Liver (tissue), 9 donors: ENCODE data around the gene AKTIP. TPM values are rescaled to one million over a fixed set of nuclear protein-coding genes. Genes with fewer than 3 reads are reported as not detected.

Experiments used
- DNase-seq: peaks from one replicate; pipeline ENCODE4 v3.0.0-alpha.2; 2017; ENCODE audit warnings: low spot score
- H3K27ac ChIP-seq, 2 donors: one replicate each; pipeline ENCODE4 v1.7.0; 2013; ENCODE audit warnings: inconsistent platforms in 2 of 2, low read length in 2 of 2, control low read depth in 1 of 2, low read depth in 1 of 2, mild to moderate bottlenecking in 1 of 2
- H3K27me3 ChIP-seq, 4 donors: one replicate each; pipeline versions ENCODE4 v1.6.1 to v1.7.0; 2013; ENCODE audit warnings: low read length in 3 of 4, inconsistent platforms in 1 of 4, mild to moderate bottlenecking in 1 of 4, moderate library complexity in 1 of 4; ENCODE audit not compliant: control insufficient read depth in 4 of 4, insufficient read depth in 4 of 4
- H3K36me3 ChIP-seq, 4 donors: one replicate each; pipeline versions ENCODE4 v1.6.1 to v1.7.0; 2013; ENCODE audit warnings: low read length in 3 of 4, mild to moderate bottlenecking in 3 of 4, low read depth in 1 of 4, moderate library complexity in 1 of 4; ENCODE audit not compliant: control insufficient read depth in 4 of 4, insufficient read depth in 3 of 4
- H3K4me1 ChIP-seq, 4 donors: one replicate each; pipeline versions ENCODE4 v1.6.1 to v1.7.0; 2013; ENCODE audit warnings: low read length in 3 of 4, mild to moderate bottlenecking in 3 of 4, moderate library complexity in 1 of 4; ENCODE audit not compliant: control insufficient read depth in 4 of 4, insufficient read depth in 4 of 4
- H3K4me3 ChIP-seq, 3 donors: one replicate each; pipeline versions ENCODE4 v1.6.1 to v1.7.0; 2013; ENCODE audit warnings: low read length in 3 of 3, control low read depth in 1 of 3, low read depth in 1 of 3, mild to moderate bottlenecking in 1 of 3
- H3K9ac ChIP-seq, 2 donors: one replicate each; pipeline ENCODE4 v1.7.0; 2013; ENCODE audit warnings: low read length in 2 of 2, mild to moderate bottlenecking in 2 of 2, moderate library complexity in 2 of 2, control low read depth in 1 of 2, low read depth in 1 of 2
- H3K9me3 ChIP-seq, 4 donors: one replicate each; pipeline versions ENCODE4 v1.6.1 to v1.7.0; 2013; ENCODE audit warnings: low read length in 3 of 4; ENCODE audit not compliant: control insufficient read depth in 4 of 4
- ATF3 ChIP-seq: IDR thresholded peaks from 2 replicates; pipeline ENCODE4 v1.6.1; 2016; ENCODE audit warnings: antibody characterized with exemption
- EGR1 ChIP-seq, 2 donors: IDR thresholded peaks; 2 replicates each; pipeline ENCODE4 v1.6.1; 2016 to 2018; ENCODE audit warnings: antibody characterized with exemption in 2 of 2, low read depth in 2 of 2
- FOXA1 ChIP-seq: IDR thresholded peaks from 2 replicates; pipeline ENCODE4 v1.6.1; 2016; ENCODE audit warnings: antibody characterized with exemption
- FOXA2 ChIP-seq: IDR thresholded peaks from 2 replicates; pipeline ENCODE4 v1.6.1; 2016; ENCODE audit warnings: antibody characterized with exemption
- GABPA ChIP-seq, 2 donors: IDR thresholded peaks in 1 of 2; conservative IDR thresholded peaks in 1 of 2; 2 replicates each; pipeline ENCODE4 v1.6.1; 2016; ENCODE audit warnings: antibody characterized with exemption in 2 of 2, mild to moderate bottlenecking in 1 of 2, moderate library complexity in 1 of 2
- HNF4A ChIP-seq, 2 donors: conservative IDR thresholded peaks; 2 replicates each; pipeline ENCODE4 v1.6.1; 2016; ENCODE audit warnings: antibody characterized with exemption in 2 of 2, mild to moderate bottlenecking in 2 of 2
- HNF4G ChIP-seq: IDR thresholded peaks from 2 replicates; pipeline ENCODE4 v1.6.1; 2016; ENCODE audit warnings: antibody characterized with exemption
- JUND ChIP-seq, 2 donors: IDR thresholded peaks; 2 replicates each; pipeline ENCODE4 v1.6.1; 2016; ENCODE audit warnings: antibody characterized with exemption in 2 of 2
- MAX ChIP-seq: IDR thresholded peaks from 2 replicates; pipeline ENCODE4 v1.6.1; 2016; ENCODE audit warnings: antibody characterized with exemption
- NR2F2 ChIP-seq: IDR thresholded peaks from 2 replicates; pipeline ENCODE4 v1.6.1; 2016; ENCODE audit warnings: antibody characterized with exemption
- RAD21 ChIP-seq, 2 donors: IDR thresholded peaks; 2 replicates each; pipeline ENCODE4 v1.6.1; 2016; ENCODE audit warnings: antibody characterized with exemption in 2 of 2, mild to moderate bottlenecking in 2 of 2
- RXRA ChIP-seq, 2 donors: IDR thresholded peaks; 2 replicates each; pipeline ENCODE4 v1.6.1; 2017 to 2018; ENCODE audit warnings: antibody characterized with exemption in 2 of 2, mild to moderate bottlenecking in 1 of 2
- SP1 ChIP-seq: IDR thresholded peaks from 2 replicates; pipeline ENCODE4 v1.6.1; 2018; ENCODE audit warnings: antibody characterized with exemption, mild to moderate bottlenecking
- TAF1 ChIP-seq: conservative IDR thresholded peaks from 2 replicates; pipeline ENCODE4 v1.6.1; 2016; ENCODE audit warnings: antibody characterized with exemption, mild to moderate bottlenecking
- YY1 ChIP-seq: IDR thresholded peaks from 2 replicates; pipeline ENCODE4 v1.6.1; 2016; ENCODE audit warnings: antibody characterized with exemption, mild to moderate bottlenecking
- WGBS: extraction: QIAGEN DNeasy Blood & Tissue Kit; methylation state at CpG from one replicate; pipeline ENCODE4 v1.1.7; 2013; 5-methylcytosine and 5-hydroxymethylcytosine counted together
- polyA plus RNA-seq, 2 donors: library from polyadenylated mRNA; stranded (reverse) in 1 of 2; unstranded in 1 of 2; fragments of 200-250 nt in 1 of 2; fragments of >200 nt in 1 of 2; fragmentation: Nextera tagmentation in 1 of 2; extraction: Ambion mirVana in 1 of 2; gene quantifications; one replicate each; pipeline versions ENCODE4 v1.2.1 to v1.2.3, GENCODE V29; 2013 to 2015
- total RNA-seq, 2 donors: library from RNA; depleted of rRNA; stranded (reverse); fragments of >200 nt; gene quantifications; one replicate each; pipeline ENCODE4 v1.2.3, GENCODE V29; 2014
- TF ChIP-seq, protein P1 (sequence below): IDR thresholded peaks from 2 replicates; pipeline ENCODE4 v1.6.1; 2016; ENCODE audit warnings: antibody characterized with exemption
- TF ChIP-seq, protein P2 (sequence below): IDR thresholded peaks from 2 replicates; pipeline ENCODE4 v1.6.1; 2016; ENCODE audit warnings: antibody characterized with exemption, mild to moderate bottlenecking
- TF ChIP-seq, protein P3 (sequence below): fragments of 150-350 bp; IDR thresholded peaks from 2 replicates; pipeline ENCODE4 v1.5.1; 2017; ENCODE audit warnings: improper control_type of control experiment, low read depth, low read length; ENCODE audit not compliant: missing input control
- donor health status: healthy.
- donor health status: healthy.
- donor health status: healthy.
- donor health status: healthy.
- donor health status: healthy.

AKTIP gene
- total and polyA plus RNA-seq, 4 donors = 7.5 to 47.1 (median 20.4) TPM

DNA sequence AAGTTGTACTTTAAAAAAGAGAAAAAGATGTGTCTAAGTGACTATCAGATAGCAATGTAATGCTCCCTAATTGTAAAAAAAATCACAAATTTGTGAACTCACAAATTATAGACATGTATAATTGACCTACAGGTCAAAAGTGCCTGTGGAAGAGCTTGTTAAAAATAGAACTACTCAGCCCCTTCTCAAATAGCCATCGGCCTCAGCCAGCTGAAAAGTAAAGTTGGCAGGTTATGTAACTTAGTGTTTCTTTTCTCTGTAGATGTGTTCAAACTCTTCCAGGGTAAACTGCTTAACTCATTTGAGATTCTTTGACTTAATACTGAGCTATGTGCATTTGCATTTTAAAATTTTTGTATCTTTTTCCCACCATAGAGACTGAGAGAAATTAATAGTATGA, 13.3 kb downstream of the AKTIP start:
- no peak overlapping the region for H3K27ac ChIP-seq
- no peaks in the 10 kb centered on the region for H3K27me3 ChIP-seq
- H3K4me1 ChIP-seq = no peaks in the 10 kb centered on the region
- DNase-seq = no peak
- H3K9ac ChIP-seq = no peak overlapping the region
- 53% methylated on average over 1 of the region's 1 CpG for WGBS
- H3K36me3 ChIP-seq = peaks cover 11 to 62% (median 55%) of the 10 kb centered on the region in 4 donors
- no peak overlapping the region for H3K4me3 ChIP-seq
- TF ChIP-seq GABPA (IDR thresholded peaks at IDR 0.05 in 1 of 2, conservative IDR thresholded peaks at IDR 0.05 in 1 of 2) = no peak
- TF ChIP-seq, protein P1, sequence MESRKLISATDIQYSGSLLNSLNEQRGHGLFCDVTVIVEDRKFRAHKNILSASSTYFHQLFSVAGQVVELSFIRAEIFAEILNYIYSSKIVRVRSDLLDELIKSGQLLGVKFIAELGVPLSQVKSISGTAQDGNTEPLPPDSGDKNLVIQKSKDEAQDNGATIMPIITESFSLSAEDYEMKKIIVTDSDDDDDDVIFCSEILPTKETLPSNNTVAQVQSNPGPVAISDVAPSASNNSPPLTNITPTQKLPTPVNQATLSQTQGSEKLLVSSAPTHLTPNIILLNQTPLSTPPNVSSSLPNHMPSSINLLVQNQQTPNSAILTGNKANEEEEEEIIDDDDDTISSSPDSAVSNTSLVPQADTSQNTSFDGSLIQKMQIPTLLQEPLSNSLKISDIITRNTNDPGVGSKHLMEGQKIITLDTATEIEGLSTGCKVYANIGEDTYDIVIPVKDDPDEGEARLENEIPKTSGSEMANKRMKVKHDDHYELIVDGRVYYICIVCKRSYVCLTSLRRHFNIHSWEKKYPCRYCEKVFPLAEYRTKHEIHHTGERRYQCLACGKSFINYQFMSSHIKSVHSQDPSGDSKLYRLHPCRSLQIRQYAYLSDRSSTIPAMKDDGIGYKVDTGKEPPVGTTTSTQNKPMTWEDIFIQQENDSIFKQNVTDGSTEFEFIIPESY = no peak
- no peak for TF ChIP-seq YY1
- no peaks in the 10 kb centered on the region for H3K9me3 ChIP-seq

DNA sequence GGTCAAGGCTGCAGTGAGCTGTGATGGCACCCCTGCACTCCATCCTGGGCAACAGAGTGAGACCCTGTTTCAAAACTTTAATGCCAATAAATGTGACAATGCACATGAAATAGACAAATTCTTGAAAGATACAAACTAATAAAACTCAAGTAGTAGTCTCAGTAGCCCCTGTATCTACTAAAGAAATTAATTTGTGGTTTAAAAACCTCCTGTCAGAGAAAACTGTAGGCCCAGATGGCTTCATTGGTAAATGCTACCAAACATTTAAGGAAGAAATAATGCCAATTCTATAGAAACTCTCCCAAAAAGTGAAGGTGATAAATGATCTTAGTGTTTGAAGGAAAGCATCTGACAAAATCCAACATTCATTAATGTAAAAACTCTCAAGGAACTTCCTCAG, 16.8 kb downstream of the AKTIP start:
- Histone ChIP-seq H3K4me1 (no peaks in the 10 kb centered on the region), H3K36me3 (peaks cover 3 to 53% (median 51%) of the 10 kb centered on the region in 4 donors), H3K9me3 (no peaks in the 10 kb centered on the region), H3K9ac (no peak overlapping the region), H3K27ac (no peak overlapping the region), H3K27me3 (no peaks in the 10 kb centered on the region), H3K4me3 (no peak overlapping the region)
- TF ChIP-seq FOXA2 = no peak
- TF ChIP-seq GABPA (IDR thresholded peaks at IDR 0.05 in 1 of 2, conservative IDR thresholded peaks at IDR 0.05 in 1 of 2) = no peak
- TF ChIP-seq NR2F2 = no peak
- TF ChIP-seq, protein P1 = no peak
- no peak for TF ChIP-seq SP1
- no peak for TF ChIP-seq HNF4A (conservative IDR thresholded peaks at IDR 0.05)
- no peak for TF ChIP-seq RAD21 (IDR thresholded peaks at IDR 0.05)
- no peak for TF ChIP-seq ATF3
- TF ChIP-seq EGR1 (IDR thresholded peaks at IDR 0.05; ENCODE audit: low read depth in 2 of 2) = no peak
- no peak for TF ChIP-seq MAX
- no peak for TF ChIP-seq HNF4G
- TF ChIP-seq RXRA (IDR thresholded peaks at IDR 0.05) = no peak
- no peak for TF ChIP-seq FOXA1
- no peak for TF ChIP-seq TAF1
- no peak for TF ChIP-seq YY1
- TF ChIP-seq, protein P2, sequence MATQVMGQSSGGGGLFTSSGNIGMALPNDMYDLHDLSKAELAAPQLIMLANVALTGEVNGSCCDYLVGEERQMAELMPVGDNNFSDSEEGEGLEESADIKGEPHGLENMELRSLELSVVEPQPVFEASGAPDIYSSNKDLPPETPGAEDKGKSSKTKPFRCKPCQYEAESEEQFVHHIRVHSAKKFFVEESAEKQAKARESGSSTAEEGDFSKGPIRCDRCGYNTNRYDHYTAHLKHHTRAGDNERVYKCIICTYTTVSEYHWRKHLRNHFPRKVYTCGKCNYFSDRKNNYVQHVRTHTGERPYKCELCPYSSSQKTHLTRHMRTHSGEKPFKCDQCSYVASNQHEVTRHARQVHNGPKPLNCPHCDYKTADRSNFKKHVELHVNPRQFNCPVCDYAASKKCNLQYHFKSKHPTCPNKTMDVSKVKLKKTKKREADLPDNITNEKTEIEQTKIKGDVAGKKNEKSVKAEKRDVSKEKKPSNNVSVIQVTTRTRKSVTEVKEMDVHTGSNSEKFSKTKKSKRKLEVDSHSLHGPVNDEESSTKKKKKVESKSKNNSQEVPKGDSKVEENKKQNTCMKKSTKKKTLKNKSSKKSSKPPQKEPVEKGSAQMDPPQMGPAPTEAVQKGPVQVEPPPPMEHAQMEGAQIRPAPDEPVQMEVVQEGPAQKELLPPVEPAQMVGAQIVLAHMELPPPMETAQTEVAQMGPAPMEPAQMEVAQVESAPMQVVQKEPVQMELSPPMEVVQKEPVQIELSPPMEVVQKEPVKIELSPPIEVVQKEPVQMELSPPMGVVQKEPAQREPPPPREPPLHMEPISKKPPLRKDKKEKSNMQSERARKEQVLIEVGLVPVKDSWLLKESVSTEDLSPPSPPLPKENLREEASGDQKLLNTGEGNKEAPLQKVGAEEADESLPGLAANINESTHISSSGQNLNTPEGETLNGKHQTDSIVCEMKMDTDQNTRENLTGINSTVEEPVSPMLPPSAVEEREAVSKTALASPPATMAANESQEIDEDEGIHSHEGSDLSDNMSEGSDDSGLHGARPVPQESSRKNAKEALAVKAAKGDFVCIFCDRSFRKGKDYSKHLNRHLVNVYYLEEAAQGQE = no peak
- TF ChIP-seq JUND (IDR thresholded peaks at IDR 0.05) = no peak
- TF ChIP-seq, protein P3, sequence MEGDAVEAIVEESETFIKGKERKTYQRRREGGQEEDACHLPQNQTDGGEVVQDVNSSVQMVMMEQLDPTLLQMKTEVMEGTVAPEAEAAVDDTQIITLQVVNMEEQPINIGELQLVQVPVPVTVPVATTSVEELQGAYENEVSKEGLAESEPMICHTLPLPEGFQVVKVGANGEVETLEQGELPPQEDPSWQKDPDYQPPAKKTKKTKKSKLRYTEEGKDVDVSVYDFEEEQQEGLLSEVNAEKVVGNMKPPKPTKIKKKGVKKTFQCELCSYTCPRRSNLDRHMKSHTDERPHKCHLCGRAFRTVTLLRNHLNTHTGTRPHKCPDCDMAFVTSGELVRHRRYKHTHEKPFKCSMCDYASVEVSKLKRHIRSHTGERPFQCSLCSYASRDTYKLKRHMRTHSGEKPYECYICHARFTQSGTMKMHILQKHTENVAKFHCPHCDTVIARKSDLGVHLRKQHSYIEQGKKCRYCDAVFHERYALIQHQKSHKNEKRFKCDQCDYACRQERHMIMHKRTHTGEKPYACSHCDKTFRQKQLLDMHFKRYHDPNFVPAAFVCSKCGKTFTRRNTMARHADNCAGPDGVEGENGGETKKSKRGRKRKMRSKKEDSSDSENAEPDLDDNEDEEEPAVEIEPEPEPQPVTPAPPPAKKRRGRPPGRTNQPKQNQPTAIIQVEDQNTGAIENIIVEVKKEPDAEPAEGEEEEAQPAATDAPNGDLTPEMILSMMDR = no peak
- DNase-seq = no peak
